NCI-H2029 treated with DMSO at 0.1 percent for 48 hours (cell line): ENCODE results near the gene RCN2.
"Not testable (repeated sequence)": the region's sequence is repeated elsewhere in the genome, so short reads cannot be mapped to it uniquely, and the experiment has no call there.

Experiments used
- DNase-seq: peaks from one replicate; lab custom pipeline; 2025; lab: John Stamatoyannopoulos, UW

Gene RCN2

GRCh38 chr15:76932135-76932966 is 802 bp downstream of the RCN2 start:
- no peak for DNase-seq

DNA sequence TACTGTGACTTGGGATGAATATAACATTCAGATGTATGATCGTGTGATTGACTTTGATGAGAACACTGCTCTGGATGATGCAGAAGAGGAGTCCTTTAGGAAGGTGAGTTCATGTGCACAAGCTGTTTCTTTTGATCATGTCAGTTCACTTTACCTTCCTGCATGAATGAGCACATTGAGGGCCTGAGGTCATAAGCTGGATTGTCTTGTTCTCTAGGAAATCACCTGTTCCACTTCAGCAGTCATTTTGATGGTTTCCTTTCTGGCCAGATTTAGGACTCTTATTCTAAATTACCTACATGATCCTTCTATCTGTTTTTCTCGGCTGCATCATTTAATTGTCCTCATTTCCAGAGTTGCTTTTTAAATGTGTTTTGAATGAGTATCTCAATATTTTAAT is 4.1 kb downstream of the RCN2 start:
- DNase-seq: peak; percentile 61

DNA sequence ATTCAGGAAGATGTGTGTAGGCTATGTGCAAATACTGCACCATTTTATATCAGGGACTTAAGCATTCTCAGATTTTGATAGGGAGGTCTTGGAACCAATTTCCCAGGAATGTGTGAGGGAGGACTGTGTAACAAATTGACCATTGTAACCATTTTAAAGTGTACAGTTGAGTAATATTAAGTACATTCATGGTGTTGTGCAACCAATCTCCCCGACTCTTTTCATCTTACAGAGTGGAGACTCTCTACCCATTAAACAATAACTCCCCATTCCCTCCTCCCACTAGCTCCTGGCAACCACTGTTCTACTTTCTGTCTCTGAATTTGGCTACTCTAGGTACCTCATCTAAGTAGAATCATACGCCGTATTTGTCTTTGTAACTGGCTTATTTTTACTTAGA is 5.1 kb downstream of the RCN2 start:
- DNase-seq: no peak

- DNase-seq: no peak
Observed at GRCh38 chr15:76938752-76939151, 7.2 kb downstream of the RCN2 start.

- no peak for DNase-seq
Observed at GRCh38 chr15:76939715-76940114, 8.2 kb downstream of the RCN2 start.

DNA sequence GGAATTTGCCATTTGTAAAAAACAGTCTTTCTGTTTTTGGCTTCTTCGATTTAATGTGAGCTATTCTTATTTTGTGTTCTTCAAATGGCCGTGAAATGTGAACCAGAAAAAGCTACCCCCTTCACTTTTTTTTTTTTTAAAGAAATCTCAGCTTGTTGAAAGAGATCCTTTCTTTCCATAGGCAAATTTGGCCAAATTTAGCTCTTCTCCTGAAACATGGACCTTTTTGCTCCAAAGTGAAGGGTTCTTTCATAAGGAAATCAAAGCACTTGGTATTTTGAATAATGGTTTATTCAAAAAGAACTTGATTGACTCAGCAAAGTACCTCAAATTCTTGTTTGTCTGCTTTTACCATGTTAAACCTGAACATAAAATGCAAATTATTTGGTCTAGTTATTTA is 10.1 kb downstream of the RCN2 start:
- DNase-seq: no peak

- no peak for DNase-seq
Observed at GRCh38 chr15:76942331-76942730, 10.8 kb downstream of the RCN2 start.

GRCh38 chr15:76945494-76946093 is 14.0 kb downstream of the RCN2 start:
- DNase-seq: no peak

DNA sequence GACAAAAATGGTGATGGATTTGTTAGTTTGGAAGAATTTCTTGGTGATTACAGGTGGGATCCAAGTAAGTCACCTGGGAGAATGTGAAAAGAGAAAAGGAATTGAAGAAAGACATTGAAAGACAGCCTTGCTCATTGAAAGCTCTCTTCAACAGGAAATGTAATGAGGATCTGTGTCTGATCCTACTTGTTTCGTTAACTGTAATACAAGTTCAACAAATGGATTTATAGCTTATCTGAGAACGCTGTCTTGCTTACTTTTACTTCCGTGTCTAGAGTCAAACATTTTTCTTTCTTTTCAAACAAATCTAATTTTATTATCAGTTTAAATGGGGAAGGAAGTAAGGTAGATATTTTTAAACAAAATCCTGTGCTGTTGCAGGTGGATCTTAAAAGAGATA is 15.9 kb downstream of the RCN2 start:
- no peak for DNase-seq

DNA sequence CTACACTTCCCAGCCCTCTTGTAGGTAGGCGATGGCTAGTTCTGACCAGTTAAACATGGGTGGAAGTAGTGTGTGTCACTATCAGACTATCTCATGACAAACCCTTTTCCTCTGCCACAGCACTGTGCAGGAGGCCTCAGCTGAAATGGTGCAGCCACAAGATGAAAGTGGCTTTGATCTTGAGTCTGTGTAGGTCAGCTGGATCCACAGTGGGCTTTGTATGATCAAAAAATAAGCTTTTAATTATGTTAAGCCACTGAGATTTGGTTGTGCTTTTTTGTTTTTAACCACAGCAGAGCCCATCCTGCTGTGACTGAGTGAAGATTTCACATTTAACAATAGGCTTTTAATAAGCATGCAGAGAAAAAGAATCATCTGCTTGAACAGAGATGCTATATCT is 19.7 kb downstream of the RCN2 start:
- DNase-seq: no peak

GRCh38 chr15:76953913-76954312 is 22.4 kb downstream of the RCN2 start:
- DNase-seq: no peak

DNA sequence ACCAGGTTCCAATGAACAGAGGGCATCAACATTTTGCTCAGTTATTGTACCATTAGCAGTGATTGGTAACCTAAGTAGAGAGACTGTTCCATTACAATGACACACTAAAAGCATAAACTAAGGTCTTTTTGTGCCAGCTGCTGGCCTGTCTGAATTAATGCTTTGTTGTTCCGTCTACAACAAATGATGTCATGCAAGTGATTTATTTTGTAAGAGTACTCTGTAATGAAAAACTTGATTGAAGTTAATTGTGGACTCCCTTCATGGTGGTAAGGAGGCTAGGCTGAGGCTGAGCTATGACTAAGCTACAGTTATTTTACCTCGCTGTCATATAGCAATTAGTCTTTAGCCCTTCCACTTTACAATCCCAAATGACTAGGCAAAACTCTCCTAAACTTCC is 23.2 kb downstream of the RCN2 start:
- DNase-seq: no peak

- DNase-seq: no peak
Observed at GRCh38 chr15:76961268-76962011, 29.9 kb downstream of the RCN2 start.

DNA sequence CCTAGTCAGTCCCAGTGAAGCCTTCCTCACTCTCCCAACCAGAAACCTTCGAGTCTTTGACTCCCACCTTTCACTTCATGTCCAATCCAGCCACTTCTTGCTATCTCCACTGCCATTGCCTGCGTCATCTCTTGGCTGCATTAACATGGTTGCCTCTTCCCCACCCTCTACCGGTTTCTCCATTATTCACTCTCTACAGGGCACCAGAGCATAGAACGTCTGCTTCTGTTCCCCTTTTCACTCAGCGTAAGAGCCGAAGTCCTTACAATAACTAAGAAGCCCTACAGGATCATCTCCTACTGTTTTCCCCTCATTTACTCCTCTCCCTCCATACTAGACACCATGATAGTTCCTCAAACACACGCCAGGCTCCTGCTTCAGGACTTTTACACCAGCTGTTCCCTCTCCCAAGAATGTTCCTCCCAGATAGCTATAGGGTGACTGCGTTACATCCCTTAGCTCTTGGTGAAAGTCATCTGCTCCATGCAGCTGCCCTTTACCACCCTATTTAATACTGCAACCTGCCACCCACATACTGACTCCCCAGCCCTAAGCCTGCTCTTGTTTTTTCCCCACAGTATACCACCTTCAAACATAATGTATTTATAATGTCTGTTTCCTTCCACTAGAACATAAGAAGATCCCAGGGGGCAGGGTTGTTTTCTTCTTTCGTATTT is 30.9 kb downstream of the RCN2 start:
- no peak for DNase-seq

GRCh38 chr15:76963596-76963995 is 32.0 kb downstream of the RCN2 start:
- no peak for DNase-seq

DNA sequence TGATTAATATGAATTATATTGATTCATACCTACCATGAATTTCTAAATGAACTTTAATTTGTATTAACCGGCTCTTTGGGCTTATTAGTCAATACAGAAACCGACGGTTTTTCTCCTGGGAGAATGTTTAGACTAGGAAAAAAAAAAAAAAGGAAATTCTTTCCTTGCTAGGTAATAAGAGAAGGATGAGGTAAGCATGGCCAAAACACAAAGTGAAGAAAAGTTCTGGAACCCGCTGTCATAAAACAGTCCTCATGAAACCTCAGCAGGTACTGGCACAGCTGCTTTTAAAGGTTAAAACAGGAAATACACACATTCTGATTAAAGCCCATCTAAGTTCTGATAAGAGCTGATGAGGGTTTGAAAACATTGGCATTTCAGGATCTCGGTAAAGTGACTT is 32.6 kb downstream of the RCN2 start:
- no peak for DNase-seq

GRCh38 chr15:76966051-76966450 is 34.5 kb downstream of the RCN2 start:
- DNase-seq: not testable (repeated sequence)

- DNase-seq: no peak
Observed at GRCh38 chr15:76967067-76967466, 35.5 kb downstream of the RCN2 start.

DNA sequence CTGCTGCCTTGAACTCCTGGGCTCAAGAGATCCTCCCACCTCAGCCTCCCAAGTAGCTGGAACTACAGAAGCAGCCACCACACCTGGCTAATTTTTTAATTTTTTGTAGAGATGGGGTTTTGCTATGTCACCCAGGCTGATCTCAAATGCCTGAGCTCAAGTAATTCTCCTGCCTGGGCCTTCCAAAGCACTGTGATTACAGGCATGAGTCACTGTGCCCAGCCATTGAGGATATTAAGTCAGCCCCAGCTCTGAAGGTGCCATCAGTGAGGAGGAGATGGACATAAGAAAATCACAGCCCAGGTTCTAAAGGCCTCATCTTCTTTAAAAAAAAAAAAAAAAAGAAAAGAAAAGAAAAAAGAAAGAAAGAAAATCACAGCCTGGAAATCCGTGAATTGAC is 36.8 kb downstream of the RCN2 start:
- DNase-seq: no peak

DNA sequence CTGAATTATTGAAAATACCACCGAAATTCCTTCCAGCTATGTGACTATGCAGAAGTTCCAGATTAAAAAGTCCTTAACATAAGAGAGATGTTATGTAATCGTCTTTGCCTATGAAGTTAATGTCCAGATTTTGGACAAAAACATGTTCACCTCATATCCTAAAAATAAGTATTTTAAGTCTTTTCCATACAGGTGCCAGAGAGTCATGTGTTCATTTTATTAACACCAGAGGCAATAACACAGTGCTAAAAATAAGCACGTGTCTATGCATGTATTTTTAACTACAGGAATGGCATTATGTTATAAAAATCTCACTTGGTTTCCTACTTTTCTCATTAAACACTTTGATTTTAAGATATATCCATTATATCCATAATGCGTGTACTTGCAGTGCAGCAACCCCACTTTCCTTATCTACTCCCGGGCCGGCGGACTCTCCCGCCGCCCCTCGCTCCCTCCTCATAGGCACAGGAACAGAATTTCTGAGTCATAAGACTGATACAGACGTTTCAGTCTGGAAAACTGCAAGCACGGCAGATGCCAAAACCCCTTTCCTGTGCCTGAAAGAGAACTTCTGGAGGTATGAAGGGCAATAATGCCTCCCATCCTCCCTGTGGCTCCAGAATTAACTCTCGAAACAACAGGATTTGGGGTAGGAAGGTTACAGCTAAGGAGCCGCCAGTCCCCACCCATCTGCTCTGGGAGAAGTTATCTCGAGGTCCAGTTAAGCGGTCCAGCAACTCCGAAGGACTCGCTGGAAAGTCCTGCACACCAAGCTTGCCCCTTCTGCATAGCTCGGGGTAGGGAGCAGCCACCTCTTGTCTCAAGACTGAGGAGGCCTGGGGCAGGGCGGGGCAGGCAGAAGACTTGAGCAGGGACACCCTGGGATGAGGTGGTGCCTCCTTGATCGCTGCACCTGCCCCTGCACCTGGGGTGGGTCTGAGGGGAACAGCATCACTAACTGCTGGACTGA is 41.1 kb downstream of the RCN2 start:
- DNase-seq: no peak

- DNase-seq: no peak
Observed at GRCh38 chr15:76973362-76973743, 41.8 kb downstream of the RCN2 start.
